HG02852 (cell line): ENCODE results near the gene UBP1.
"Not testable (repeated sequence)": the region's sequence is repeated elsewhere in the genome, so short reads cannot be mapped to it uniquely, and the experiment has no call there.

ENCODE experiments used
- ATAC-seq: cut with Tn5 transposase; IDR thresholded peaks from one replicate; pipeline ENCODE4 v1.9.1; 2021; ENCODE audit warnings: mild to moderate bottlenecking, moderate library complexity; ENCODE audit not compliant: unreplicated experiment

Gene UBP1, protein sequence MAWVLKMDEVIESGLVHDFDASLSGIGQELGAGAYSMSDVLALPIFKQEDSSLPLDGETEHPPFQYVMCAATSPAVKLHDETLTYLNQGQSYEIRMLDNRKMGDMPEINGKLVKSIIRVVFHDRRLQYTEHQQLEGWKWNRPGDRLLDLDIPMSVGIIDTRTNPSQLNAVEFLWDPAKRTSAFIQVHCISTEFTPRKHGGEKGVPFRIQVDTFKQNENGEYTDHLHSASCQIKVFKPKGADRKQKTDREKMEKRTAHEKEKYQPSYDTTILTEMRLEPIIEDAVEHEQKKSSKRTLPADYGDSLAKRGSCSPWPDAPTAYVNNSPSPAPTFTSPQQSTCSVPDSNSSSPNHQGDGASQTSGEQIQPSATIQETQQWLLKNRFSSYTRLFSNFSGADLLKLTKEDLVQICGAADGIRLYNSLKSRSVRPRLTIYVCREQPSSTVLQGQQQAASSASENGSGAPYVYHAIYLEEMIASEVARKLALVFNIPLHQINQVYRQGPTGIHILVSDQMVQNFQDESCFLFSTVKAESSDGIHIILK

DNA sequence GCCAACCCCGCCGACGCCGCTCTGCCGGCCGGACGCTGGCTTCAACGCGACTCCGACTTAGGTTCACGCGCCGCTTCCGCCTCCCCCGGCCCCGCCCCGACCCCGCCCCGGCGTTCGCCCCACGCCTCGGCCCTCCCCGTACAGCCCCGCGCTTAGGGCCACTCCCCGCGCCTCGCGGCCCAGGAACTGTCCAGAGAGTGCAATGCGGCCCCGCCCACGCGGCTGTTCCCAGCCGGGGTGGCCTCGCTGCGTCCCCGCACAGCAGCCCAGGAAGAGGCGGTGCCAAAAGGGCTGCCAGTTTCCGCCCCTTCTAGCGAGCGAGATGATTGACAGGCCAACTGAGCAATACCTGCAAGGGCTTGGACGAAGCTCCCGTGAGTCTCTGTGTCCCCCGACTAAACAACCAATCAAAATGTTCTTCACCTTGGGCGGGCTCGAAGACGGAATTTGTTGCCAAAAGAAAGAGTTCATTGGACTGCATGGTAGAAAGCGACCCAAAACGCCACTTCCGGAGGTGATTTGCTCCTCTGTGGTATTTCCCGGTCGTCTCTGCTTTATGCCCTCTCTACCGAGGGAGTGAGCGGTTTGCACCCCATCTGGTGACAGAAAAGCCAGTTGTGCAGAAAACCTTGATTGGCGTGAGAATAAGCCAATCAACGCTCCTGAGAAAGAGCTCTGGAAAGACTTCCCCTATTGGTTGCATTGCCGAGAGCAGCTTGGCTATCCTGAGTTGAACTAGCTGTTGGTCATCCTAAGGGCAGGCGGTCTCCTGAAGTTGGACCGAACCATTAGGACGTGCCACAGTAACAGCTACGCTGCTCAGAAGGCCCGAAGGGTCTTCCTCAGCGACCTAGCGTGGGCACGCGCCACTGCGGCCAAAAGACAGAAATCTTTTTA lies at the start of gene UBP1:
TSS of gene UBP1 (minus strand) at position 78 of the 897 bp plus-strand sequence. CDS start 557 bp downstream, outside the sequence.
- peak; percentile 82 for ATAC-seq

DNA sequence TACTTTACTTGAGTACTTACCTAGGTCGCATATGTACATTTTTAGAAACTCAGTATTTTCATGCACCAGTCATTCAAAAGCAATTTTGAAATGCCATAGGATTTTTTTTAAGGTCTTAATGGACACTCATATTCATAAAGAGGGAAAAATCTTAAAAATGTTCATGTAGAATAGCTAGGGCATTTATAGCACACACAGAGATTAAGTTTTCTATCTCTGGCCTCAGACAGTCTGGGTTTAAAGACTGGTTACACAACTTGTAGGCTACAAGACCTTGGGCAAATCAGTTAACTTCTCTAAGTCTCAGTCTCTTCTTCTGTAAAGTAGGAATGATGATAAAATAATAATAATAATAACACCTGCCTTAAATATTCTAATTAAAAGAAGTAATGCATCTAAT lies 48.5 kb upstream of the UBP1 start:
- no peak for ATAC-seq

DNA sequence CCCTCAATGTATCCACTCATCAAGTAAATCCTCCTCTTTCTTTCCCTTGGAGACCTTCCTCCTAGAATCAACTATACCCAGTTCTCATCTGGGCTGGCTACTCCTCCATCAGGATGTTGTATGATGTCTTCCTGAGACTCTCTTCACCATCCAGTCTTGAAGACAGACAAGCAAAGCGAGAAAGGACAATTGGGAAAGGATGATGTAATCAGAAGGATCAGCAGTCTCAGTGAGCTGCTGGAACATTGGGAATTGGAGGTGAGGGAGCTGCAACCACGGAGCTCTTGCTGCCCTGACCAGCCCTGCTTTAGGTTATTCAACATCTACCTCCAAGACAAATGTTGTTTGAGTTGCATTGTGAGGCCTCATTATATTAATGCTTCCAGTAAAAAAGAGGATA lies 48.0 kb upstream of the UBP1 start:
- no peak for ATAC-seq

DNA sequence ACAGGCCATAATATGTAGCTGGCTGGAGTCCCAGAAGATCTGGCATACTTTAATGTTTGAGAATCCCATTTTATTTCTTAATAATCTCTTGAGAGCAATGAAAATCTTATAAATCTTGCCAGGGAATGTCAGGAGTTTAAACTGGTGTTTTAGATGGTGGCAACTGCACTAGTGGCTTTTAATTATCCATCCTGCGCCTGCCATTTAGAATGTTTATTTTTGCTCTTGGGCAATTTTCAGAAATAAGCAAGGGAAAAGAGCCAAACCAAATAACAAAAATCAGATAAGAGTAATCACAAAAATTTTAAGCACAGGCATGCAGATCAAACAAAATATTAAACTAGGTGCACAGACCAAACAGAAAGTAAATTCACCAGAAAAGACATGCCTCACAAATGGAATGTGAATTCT lies 41.9 kb upstream of the UBP1 start:
- no peak for ATAC-seq

DNA sequence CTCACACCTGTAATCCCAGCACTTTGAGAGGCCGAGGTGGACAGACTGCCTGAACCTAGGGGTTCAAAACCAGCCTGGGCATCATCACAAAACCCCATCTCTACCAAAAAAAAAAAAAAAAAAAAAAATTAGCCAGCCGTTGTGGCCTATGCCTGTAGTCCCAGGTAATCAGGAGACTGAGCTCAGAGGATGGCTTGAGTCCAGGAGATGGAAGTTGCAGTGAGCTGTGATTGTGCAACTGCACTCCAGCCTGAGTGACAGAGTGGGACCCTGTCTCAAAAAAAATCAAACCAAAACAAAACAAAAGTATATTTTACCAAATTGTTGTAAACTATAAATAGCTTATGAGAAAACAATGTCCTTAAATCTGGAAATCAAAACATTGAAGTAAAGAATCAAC lies 34.7 kb upstream of the UBP1 start:
- no peak for ATAC-seq

DNA sequence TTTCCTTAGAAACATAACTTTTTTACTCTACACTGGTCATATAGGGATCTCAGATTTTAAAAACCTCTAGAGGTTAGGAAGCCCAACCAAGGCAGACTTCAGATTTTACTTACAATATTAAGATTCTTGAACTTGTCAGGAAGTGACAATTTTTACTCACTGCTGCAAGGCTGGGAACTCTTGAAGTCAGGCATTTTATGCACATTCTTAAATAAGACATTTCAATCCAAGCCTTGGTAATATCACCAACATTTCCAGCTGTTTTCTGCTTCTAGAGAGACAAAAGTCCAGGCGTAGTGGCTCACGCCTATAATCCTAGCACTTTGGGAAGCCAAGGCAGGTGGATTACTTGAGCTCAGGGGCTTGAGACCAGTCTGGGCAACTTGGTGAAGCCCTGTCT lies 33.6 kb upstream of the UBP1 start:
- no peak for ATAC-seq

DNA sequence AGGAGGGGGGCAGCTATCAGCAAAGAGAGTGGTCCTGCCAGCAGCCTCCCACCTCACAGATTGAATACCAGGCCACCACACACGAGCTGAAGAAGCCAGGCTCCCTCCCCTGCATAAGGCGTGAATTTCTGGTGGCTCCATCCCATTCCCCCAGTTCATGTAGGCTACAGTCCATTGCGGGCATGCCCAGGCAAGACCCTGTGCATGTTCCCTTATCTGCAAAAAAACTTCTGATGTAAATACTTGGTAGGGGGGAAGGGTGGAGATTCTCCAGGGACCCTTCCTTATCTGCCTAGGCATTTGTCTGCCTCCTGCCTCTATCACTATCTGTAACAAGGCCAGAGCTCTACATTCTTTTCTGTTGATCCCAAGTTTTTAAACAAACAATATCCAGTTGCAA lies 27.6 kb upstream of the UBP1 start:
- no peak for ATAC-seq

DNA sequence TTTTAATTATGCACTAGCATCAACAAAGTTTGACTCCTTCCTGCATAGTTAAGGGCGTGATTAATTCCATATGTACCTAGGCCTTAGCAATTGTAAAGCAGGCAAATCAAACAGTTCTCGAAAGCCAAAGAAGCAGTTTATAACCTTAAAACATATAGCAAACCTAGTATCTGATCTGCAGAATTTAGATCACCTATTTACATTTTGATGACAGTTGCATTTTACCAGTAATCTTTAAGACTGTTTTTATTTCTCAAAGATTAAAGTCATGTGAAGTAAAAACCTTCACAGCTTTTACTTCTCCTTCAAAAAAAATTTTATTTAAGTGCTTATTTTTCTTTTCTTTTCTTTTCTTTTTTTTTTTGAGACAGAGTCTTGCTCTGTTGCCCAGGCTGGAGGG lies 20.9 kb upstream of the UBP1 start:
- ATAC-seq, result no peak

DNA sequence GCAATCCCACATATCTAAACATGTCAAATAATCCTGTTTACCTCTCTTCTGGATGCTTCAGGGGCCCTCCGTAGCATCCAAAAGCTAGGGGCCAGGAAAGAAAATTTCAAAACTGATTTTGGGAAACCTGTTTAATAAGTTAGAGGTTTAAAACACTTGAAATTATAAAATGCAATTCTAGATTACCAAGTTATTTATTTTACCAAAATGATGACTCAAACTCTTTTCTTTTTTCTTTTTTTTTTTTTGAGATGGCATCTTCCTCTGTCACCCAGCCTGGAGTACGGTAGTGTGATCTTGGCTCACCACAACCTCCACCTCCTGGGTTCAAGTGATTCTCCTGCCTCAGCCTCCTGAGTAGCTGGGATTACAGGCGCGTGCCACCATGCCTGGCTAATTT lies 19.4 kb upstream of the UBP1 start:
- not testable (repeated sequence) for ATAC-seq

DNA sequence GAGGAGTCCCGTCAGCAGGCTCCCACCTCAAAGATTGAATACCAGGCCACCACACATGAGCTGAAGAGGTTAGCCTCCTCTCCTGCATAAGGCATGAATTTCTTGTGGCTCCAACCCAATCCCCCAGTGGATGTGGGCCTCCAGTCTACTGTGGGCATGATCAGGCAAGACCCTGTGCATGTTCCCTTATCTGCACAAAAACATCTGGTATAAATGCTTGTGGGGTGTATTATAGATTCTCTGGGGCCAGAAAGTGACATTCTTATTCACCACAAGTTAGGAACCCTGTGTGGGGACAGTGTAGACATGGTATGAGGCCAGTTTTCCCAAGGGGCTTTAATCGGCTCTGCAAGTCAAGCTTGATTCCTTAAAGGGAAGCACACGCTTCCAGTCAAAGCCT lies 18.2 kb upstream of the UBP1 start:
- no peak for ATAC-seq

DNA sequence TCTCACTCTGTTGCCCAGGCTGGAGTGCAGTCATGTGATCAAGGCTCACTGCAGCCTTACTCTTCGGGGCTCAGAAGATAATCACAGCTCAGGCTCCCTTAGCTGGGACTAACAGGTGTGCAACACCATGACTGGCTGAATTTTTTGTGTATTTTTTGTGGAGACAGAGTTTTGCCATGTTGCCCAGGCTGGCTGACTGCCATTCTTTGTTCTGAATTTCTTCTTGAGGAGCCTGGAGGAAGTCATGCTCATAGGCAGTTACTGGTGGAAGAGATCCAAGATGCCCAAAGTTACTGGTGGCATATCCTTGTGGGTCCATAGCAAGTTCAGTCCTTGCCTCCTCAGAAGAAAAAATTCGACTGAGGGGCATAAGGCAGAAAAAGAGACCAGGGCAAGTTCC lies 16.6 kb upstream of the UBP1 start:
- ATAC-seq, result no peak

DNA sequence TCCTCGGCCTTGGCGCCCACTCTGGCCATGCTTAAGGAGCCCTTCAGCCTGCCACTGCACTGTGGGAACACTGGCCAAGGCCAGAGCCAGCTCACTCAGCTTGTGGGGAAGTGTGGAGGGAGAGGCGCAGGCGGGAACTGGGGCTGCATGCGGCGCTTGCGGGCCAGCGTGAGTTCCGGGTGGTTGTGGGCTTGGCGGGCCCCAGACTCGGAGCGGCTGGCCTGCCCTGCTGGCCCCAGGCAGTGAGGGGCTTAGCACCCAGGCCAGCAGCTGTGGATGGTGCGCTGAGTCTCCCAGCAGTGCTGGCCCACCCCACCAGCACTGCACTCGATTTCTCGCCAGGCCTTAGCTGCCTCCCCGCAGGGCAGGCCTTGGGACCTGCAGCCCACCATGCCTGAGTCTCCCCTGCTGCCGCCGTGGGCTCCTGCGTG lies 13.1 kb upstream of the UBP1 start:
- ATAC-seq, result no peak

DNA sequence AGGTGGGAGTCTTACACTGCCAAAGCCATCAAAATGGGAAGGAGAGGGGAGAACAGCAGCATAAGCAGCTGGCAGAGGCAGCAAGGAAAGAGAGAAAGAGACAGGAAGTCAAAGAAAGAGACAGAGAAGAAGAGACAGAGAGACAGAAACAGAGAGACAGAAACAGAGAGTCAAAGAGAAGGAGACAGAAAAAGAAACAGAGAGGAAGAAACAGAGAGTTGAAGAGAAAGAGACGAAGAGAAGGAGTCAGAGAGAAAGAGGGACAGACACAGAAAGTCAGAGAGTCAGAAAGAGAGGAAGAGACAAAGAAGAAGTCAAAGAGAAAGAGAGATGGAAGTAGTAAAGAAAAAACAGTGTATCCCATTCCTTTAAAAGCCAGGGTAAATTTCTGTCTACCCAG lies 11.8 kb upstream of the UBP1 start:
- ATAC-seq, result not testable (repeated sequence)

DNA sequence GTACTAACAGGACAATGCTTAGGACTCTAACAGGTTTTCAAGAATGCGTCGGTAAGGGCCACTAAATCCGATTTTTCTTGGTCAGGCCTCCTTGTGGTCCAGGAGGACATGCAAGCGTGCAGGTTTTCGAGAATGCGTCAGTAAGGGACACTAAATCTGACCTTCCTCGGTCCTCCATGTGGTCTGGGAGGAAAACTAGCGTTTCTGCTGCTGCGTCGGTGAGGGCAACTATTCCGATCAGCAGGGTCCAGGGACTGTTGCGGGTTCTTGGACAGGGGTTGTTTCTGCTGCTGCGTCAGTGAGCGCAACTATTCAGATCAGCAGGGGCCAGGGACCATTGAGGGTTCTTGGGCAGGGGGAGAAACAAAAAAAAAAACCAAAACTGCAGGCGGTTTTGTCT lies 7.8 kb upstream of the UBP1 start:
- ATAC-seq, result no peak

DNA sequence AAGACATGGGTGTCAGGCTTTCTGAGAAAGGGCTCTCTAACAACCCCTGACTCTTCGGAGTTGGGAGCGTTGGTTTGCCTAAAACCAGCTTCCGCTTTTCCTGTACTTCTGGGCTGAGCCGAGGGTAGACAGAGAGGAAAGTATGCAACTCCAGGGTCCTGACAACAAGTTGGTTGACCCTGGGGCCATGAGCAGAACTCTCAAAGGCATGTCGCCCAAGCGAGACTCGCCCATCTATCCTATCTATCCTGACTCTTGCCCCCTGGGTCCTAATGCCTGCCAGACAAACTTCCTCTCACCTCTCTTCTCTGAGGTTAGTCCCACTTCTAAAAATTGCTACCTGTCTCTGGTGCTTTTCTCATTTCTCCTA lies 7.0 kb upstream of the UBP1 start:
- ATAC-seq, result not testable (repeated sequence)

DNA sequence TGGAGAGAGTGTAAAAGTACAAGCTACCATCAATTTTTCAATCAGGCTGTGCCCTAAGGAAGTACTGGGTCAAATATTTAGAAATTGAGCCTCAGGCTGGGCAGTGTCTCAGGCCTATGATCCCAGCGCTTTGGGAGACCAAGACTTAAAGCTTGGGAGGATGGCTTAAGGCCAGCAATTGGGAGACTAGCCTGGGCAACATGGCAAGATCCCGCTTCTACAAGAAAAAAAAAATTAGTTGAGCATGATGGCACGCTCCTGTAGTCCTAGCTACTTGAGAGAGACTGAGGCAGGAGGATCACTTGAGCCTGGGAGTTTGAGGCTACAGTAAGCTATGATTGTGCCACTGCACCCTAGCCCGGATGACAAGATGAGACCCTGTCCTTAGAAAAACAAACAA lies 2.0 kb upstream of the UBP1 start:
- ATAC-seq, result no peak

DNA sequence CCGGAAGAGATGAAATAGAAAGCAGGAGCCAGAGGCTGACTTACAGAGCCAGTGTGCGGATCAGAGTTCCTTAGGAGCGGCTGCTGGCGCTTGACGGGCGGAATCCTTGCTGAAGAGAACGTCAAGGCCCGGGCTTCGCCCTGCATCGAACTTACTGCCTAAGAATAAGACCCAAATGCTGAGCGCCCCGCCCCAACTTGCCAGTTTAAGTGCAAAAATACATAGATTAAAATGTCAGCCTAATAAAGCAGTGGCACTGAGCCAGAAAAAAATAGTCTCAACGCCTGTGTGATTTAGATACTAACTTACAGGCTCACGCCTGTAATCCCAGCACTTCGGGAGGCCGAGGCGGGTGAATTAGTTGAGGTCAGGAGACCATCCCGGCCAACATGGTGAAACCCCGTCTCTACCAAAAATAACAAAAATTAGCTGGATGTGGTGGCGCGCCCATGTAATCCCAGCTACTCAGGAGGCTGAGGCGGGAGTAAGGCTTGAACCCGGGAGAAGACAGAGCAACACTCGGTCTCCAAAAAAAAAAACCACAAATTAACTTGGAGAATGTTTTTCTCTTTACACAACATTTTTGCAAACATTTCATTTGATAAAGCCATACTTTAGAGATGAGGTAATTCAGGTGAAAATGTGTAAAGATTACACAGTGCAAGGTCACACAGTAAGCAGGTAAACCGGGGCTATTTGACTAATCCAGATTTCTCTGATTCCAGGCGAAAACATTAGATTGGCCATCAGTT lies 1.2 kb upstream of the UBP1 start:
- ATAC-seq, result peak; percentile 3

DNA sequence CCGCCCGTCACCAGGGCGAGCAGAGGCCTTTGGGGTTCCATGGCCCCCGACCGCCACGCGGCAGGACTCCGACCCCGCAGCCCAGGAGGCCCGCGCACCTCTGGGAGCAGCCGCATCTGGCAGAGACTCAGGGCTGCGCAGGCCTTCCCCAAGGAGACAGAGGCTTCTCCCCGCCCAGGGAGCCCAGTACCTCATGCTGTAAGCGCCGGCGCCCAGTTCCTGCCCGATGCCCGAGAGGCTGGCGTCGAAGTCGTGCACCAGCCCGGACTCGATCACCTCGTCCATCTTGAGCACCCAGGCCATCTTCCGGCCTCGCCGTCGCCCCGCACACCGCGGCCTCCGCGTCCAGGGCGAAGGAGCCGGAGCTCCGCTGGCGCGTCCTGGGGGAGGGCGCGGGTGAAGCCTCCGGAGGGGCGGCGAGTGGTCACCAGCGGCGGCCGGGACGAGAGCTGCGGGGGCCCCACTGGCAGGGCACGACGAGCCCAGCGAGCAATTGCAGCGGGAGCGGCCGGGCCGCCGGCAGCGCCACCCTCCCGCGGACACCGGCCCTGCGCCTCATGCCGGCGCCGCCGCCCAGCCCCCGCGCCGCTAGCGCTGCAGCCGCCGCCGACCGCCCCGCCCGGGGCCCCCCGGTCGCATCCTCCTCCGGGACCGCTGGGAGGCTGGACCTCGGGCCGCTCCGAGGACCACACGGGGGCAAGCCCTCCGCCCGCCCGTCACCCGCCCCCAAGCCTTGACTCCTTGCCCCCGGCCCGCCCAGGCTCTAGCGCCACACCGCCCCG lies 468 bp downstream of the UBP1 start:
- peak; percentile 18 for ATAC-seq

DNA sequence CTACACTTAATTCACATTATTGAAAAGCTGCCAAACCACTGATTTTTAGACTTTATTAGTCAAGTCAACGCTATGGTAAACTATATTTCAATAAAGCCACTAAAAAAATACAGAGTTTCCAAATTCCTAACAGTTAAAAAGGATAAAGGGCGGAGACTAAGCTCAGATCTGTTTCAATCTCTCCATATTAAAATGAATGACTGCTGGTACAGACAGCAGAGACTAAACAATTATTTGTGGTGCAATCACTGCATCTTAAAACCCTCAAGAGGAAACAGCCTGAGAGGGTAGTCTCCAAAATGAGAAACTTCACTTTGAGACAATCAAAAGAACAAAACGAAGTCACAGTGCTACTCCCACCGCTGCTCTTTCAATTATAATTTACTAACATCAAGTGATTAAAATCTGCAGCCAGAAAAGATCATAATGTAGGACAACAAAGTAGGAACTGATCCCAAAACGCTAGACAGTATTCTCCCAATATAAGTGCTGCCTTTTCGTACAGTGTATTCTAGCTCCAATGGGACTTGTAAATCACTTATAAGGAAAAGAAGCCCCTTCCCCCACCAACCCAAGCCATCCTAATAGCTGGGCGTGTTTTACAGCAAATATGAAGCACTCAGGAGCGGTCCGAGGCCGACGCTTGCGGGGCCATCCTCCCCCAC lies 1.2 kb downstream of the UBP1 start:
- no peak for ATAC-seq

DNA sequence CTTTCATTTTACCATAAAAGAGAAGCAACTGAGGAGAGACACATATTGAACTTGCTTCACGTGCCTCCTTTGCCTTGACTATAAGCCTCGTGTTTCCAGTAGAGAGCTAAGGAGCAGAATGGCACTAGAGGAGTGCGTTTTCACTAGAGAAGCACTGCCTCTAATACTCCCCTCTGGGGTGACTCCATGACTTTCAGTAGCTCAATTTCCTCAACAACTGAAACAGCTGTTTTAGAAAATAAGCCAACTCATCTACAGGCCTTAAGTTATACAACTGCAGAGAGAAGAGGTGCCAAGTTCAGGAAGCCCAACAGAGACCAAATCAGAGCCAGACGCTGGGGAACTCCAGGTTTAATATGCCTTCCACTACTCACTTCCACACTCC lies 1.9 kb downstream of the UBP1 start:
- ATAC-seq, result no peak
